GM21390 (cell line): Measurements from ENCODE around the gene HYAL4.
"Not testable (repeated sequence)": the region's sequence is repeated elsewhere in the genome, so short reads cannot be mapped to it uniquely, and the experiment has no call there.

ENCODE experiments used
- ATAC-seq: cut with Tn5 transposase; IDR thresholded peaks from one replicate; pipeline ENCODE4 v1.9.1; 2021; ENCODE audit not compliant: unreplicated experiment

The HYAL4 gene

GRCh38 chr7:123846217-123846891 is 1.4 kb downstream of the HYAL4 start:
- ATAC-seq = no peak

DNA sequence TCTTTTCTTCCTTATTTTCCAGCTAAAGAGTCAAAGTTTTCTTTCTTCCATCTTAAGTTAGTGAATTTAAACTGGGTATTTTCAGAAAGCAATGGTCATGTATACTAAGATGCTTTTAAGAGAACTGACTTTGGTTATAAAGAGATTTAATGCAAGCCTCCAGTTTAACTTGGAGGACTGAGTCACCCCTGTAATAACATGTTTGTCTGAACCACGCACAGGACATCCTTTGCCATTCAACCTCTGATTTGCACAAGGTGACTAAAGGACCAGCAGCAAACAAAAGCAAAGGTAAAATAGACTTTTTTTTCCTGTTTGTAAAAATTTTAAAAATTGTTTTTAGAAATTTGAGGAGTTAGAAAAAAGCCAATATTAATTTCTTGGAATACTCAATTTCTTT is 2.9 kb downstream of the HYAL4 start:
- no peak for ATAC-seq

DNA sequence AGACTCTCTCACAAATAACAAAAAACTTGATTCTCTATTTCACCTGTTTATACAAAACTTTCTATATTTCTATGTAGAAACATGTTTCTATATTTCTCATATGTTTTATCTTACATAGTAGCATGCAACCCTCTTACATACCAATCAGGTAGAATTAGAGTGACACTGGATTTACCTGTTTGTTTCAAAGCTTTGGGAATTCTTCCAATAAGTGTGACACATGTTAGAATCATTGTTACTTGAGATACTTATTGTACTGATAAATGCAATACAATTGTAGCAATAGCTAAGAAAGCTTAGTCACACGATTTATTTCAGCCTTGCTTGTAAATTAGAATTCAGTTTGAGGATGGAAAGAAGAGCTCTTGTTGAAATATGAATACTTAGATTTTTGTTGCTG is 4.9 kb downstream of the HYAL4 start:
- no peak for ATAC-seq

DNA sequence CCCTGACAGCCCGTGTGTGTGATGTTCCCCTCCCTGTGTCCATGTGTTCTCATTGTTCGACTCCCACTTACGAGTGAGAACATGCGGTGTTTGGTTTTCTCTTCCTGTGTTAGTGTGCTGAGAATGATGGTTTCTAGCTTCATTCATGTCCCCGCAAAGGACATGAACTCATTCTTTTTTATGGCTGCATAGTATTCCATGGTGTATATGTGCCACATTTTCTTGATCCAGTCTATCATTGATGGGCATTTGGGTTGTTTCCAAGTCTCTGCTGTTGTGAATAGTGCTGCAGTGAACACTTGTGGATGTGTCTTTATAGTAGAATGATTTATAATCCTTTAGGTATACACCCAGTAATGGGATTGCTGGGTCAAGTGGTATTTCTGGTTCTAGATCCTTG is 6.4 kb downstream of the HYAL4 start:
- not testable (repeated sequence) for ATAC-seq

GRCh38 chr7:123854291-123854690 is 9.3 kb downstream of the HYAL4 start:
- ATAC-seq = not testable (repeated sequence)

DNA sequence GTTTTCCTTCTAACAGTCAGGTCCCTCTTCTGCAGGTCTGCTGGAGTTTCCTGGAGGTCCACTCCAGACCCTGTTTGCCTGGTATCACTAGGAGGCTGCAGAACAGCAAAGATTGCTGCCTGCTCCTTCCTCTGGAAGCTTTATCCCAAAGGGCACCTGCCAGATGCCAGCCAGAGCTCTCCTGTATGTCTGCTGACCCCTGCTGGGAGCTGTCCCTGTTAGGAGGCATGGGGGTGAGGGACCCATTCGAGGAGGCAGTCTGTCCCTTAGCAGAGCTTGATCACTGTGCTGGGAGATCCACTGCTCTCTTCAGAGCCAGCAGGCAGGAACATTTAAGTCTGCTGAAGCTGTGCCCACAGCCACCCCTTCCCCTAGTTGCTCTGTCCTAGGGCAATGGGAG is 11.5 kb downstream of the HYAL4 start:
- not testable (repeated sequence) for ATAC-seq

- ATAC-seq = no peak
Measured at GRCh38 chr7:123860848-123861247, 15.9 kb downstream of the HYAL4 start.

DNA sequence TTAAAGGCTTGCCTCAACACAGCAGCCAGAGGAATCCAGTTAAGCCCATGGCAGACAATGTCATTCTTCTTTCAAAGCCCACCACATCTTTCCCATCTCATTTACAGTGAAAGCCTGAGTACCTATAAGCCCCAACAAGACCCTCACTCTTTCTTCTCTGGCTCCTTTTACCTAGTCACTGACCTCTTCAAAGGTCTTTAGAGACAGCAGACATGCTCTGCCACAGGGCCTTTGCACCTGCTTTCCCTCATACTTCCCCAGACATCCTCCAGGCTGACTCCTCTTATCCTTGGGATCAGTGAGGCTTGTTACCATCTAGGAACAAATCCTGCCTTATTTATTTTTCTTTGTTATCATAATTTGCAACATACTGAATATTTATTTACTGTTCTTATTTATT is 17.8 kb downstream of the HYAL4 start:
- no peak for ATAC-seq

- ATAC-seq = no peak
Measured at GRCh38 chr7:123863461-123863860, 18.5 kb downstream of the HYAL4 start.

DNA sequence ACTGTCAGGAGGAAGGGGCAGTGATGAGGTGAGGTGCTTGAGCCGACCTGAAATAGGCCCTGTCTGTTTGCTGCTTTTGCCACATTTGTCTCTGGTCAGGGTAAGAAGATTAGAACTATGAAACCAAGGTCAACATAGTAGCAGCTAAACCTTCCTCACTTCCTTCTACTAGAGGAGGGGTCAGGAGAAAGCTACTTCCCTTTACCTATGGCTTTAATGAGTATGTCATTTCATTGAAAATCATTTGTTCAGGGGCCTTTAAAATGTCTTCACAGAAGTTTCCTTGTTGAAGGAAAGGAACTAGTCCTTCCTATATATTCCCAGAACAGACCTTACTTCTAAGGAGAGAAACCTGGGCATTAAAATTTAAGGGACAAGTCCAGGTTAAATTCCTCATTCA is 19.0 kb downstream of the HYAL4 start:
- no peak for ATAC-seq

- no peak for ATAC-seq
Measured at GRCh38 chr7:123864436-123864835, 19.5 kb downstream of the HYAL4 start.

- ATAC-seq = no peak
Measured at GRCh38 chr7:123864966-123865365, 20.0 kb downstream of the HYAL4 start.

DNA sequence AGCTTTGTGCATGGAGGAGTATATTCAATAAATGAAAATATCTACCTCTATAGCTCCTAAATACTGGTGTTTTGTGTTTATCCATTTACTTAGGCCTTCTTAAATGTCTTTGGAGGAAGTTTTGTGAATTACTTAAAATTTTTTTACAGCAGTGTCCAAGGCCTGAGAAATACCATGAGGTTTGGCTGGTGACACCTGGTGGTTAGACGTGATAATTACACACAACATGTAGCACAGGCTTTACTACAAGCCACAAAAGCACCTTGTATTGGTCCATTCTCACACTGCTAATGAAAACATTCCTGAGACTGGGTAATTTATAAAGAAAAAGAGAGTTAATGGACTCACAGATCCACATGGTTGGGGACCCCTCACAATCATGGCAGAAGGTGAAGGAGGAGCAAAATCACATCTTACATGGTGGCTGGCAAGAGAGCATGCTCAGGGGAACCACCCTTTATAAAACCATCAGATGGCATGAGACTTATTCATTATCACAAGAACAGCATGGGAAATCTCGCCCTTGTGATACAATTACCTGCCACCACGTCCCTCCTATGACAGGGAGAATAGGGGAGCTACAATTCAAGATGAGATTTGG is 20.6 kb downstream of the HYAL4 start:
- ATAC-seq = peak; percentile 91

GRCh38 chr7:123867225-123867624 is 22.3 kb downstream of the HYAL4 start:
- ATAC-seq = no peak

DNA sequence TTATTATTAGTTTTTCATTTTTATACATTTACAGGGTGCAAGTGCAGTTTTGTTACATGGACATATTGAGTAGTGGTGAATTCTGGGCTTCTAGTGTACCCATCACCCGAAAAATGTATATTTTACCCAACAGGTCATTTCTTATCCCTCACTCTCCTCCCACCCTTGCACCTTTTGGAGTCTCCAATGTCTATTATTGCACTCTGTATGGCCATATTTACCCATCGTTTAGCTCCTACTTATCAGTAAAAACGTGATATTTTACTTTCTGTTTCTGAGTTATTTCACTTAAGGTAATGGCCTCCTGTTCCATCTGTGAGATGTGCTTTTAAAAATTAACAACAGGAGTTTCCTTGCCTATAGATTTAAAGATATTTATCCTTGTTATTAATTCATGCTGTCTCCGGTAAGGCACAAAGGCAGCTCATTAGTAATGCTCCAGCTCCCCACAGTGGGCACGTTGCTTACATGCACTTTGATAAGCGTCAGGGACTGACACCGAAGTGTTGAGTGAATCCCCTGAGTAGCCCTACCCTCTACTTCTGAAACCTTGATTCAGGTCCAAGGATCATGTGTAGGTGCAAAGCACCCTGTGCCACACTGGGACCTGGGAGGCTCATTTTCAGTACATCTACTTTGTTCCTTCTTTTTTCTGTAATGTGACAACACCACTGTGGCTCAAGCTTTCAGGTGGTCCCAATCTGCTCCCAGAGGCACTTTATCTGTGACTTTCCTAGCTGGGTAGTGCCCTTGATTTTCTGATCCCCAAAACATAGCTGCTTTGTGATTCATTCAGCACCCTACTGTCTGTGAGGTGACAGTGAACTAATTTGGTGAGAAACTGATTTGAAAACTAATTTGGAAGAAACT is 27.3 kb downstream of the HYAL4 start:
- ATAC-seq = peak; percentile 82

DNA sequence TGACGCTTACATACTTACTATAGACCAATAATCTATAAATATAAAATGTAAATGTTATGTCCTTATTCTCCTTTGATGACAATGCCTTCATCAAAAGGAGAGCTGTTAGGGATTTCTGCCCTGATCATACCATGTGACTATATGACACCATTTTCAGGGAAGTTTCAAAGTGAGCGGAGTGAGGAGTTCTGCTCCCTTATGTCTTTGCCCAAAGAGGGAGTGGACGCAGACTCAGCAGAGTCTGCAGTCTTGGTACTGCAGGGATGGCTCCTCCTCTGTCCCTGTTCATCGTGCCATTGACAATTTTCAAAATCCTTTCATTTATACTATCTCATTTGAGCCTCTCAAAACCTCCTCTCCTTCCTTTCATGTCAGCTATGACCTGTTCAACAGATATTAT is 27.9 kb downstream of the HYAL4 start:
- ATAC-seq = no peak

DNA sequence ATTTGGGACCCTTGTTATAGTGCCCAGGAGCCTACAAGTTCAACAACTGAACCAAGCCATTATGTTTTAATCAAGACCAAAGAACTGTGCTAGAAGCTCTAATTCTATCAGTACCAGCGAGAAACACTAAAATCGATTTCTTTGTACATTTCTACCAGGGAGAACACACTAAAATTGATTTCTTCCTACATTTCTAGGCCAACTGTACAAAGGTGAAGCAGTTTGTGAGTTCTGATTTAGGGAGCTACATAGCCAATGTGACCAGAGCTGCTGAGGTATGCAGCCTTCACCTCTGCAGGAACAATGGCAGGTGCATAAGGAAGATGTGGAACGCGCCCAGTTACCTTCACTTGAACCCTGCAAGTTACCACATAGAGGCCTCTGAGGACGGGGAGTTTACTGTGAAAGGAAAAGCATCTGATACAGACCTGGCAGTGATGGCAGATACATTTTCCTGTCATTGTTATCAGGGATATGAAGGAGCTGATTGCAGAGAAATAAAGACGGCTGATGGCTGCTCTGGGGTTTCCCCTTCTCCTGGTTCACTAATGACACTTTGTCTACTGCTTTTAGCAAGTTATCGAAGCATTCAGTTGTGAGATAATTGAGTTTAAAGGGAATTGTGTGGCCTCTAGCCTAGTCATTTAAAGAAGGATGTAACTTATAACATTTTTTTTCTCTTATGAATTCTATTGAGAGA is 31.7 kb downstream of the HYAL4 start:
- ATAC-seq = no peak

DNA sequence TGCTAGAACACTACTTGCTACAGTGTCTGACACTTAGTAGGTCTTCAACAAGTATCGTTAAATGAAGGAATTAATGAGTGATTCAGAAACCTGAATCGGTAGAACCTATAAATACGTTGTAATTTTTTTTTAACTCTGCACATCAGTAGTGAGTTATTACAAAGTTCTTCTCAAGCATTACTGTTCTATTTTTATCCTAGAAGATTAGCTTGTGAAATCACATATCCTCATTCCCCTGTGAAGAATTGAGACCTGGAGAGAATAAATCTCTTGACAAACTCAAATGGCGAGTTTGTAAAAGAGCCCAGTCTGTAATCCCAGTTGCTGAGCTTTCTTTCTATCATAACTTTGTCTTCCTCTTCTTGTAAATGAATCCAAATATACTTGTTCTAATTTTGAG is 34.7 kb downstream of the HYAL4 start:
- ATAC-seq = no peak

DNA sequence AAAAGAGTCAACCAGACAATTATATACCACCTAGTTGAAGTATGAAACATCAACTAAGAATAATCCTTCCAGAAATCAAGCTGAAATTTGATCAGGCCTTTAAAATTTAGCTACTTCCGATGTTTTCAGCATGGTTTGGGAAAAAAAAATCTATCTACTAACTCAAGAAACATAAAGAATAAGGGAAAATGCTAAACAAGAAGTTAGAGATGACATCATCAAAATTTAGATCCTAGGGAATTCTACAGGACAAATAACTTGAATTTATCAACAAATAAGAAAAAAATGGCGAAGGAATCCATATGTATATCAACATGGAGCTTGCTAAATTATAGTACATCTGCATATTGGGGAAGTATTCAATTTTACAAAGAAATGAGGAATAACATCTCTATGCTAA is 36.3 kb downstream of the HYAL4 start:
- no peak for ATAC-seq

- ATAC-seq = no peak
Measured at GRCh38 chr7:123883154-123883553, 38.2 kb downstream of the HYAL4 start.

- ATAC-seq = no peak
Measured at GRCh38 chr7:123888192-123888591, 43.2 kb downstream of the HYAL4 start.
